ENCODE measurements around the gene ADRM1. TPM values are rescaled to one million over a fixed set of nuclear protein-coding genes. Genes with fewer than 3 reads are reported as not detected.

ADRM1 gene
- total and polyA plus RNA-seq, 10 of the 15 experiments (the other 5 are each of a cell fraction or from before 2014, with no cell fraction given): 3.4 to 213 (median 95.9) TPM

GRCh38 chr20:62303340-62304226 lies 786 bp downstream of the ADRM1 start (continued):
- TF ChIP-seq CUX1 (IDR thresholded peaks at IDR 0.05; ENCODE audit: insufficient replicate concordance, low read depth, low read length): no peak
- TF ChIP-seq HCFC1 (IDR thresholded peaks at IDR 0.05; ENCODE audit: low read length): no peak
- no peak for TF ChIP-seq FOXM1 (IDR thresholded peaks at IDR 0.05; ENCODE audit: low read depth, low read length)
- no peak for TF ChIP-seq HSF1 (IDR thresholded peaks at IDR 0.05; ENCODE audit: low read depth, low read length)
- no peak for TF ChIP-seq GABPA (IDR thresholded peaks at IDR 0.05; ENCODE audit: low read depth)
- TF ChIP-seq ZBED1 (IDR thresholded peaks at IDR 0.05; ENCODE audit: borderline replicate concordance): no peak
- no peak for TF ChIP-seq CHD4 (IDR thresholded peaks at IDR 0.05)
- TF ChIP-seq EP300 (IDR thresholded peaks at IDR 0.05; ENCODE audit: borderline replicate concordance in 1 of 2, control insufficient read depth in 1 of 2, low read depth in 2 of 2, low read length in 2 of 2): no peak
- no peak for TF ChIP-seq SPI1 (IDR thresholded peaks at IDR 0.05; ENCODE audit: borderline replicate concordance, insufficient read depth, low read depth, low read length)
- TF ChIP-seq ZNF687 (IDR thresholded peaks at IDR 0.05): no peak
- TF ChIP-seq CBX5 (IDR thresholded peaks at IDR 0.05; ENCODE audit: low read depth): no peak
- no peak for TF ChIP-seq ELK1 (IDR thresholded peaks at IDR 0.05; ENCODE audit: low read depth, low read length)
- TF ChIP-seq ZZZ3 (IDR thresholded peaks at IDR 0.05; ENCODE audit: control insufficient read depth, insufficient read length, low read depth): no peak
- no peak for TF ChIP-seq IKZF2 (IDR thresholded peaks at IDR 0.05)
- TF ChIP-seq PAX8 (IDR thresholded peaks at IDR 0.05): no peak
- TF ChIP-seq SP1 (IDR thresholded peaks at IDR 0.05; ENCODE audit: low read depth, low read length): no peak
- no peak for TF ChIP-seq SMC3 (IDR thresholded peaks at IDR 0.05; ENCODE audit: borderline replicate concordance, low read length)
- no peak for TF ChIP-seq SREBF1 (IDR thresholded peaks at IDR 0.05; ENCODE audit: low read length)
